Subcutaneous abdominal adipose tissue (tissue), 5 donors: ENCODE measurements around the gene ASPRV1.

ENCODE experiments used
- H3K27ac ChIP-seq: one replicate; pipeline ENCODE4 v1.7.0; 2013; ENCODE audit warnings: low read depth, mild to moderate bottlenecking, inconsistent platforms, low read length, moderate library complexity
- H3K27me3 ChIP-seq, 5 donors: one replicate each; pipeline ENCODE4 v1.7.0; 2013; ENCODE audit warnings: low read length in 5 of 5, inconsistent platforms in 1 of 5; ENCODE audit not compliant: control insufficient read depth in 5 of 5, insufficient read depth in 4 of 5
- H3K36me3 ChIP-seq, 5 donors: one replicate each; pipeline ENCODE4 v1.7.0; 2013; ENCODE audit warnings: low read length in 5 of 5; ENCODE audit not compliant: control insufficient read depth in 5 of 5, insufficient read depth in 5 of 5
- H3K4me1 ChIP-seq, 5 donors: one replicate each; pipeline ENCODE4 v1.7.0; 2013; ENCODE audit warnings: low read length in 5 of 5, mild to moderate bottlenecking in 3 of 5, moderate library complexity in 1 of 5; ENCODE audit not compliant: control insufficient read depth in 5 of 5, insufficient read depth in 5 of 5
- H3K4me3 ChIP-seq, 5 donors: one replicate each; pipeline ENCODE4 v1.7.0; 2013; ENCODE audit warnings: low read length in 5 of 5, low read depth in 1 of 5
- H3K9ac ChIP-seq, 5 donors: one replicate each; pipeline ENCODE4 v1.7.0; 2013; ENCODE audit warnings: low read length in 5 of 5, mild to moderate bottlenecking in 4 of 5, moderate library complexity in 3 of 5
- H3K9me3 ChIP-seq, 5 donors: one replicate each; pipeline ENCODE4 v1.7.0; 2013; ENCODE audit warnings: low read length in 5 of 5; ENCODE audit not compliant: control insufficient read depth in 5 of 5
- donor health status: healthy.
- donor health status: healthy.
- donor health status: healthy.
- donor health status: healthy.
- donor health status: healthy.

Gene ASPRV1

GRCh38 chr2:69914950-69915945, 46.2 kb downstream of the ASPRV1 start, which contains the start of gene MXD1:
MXD1 (plus strand) TSS chr2:69915109; CDS start chr2:69915331, 222 bp downstream.
- Histone ChIP-seq H3K4me1 (peaks cover 4 to 37% (median 30%) of the 10 kb centered on the region in 5 donors), H3K4me3 (peak within 1 kb of the TSS; percentile 62 to 92 (median 77)), H3K9me3 (no peaks in the 10 kb centered on the region), H3K27me3 (no peaks in the 10 kb centered on the region), H3K9ac (peak within 1 kb of the TSS; percentile 33 to 93 (median 84)), H3K36me3 (peaks cover under 1 to 23% (median 9%) of the 10 kb centered on the region in 5 donors), H3K27ac (peak within 1 kb of the TSS; percentile 97)

- peaks cover 4 to 37% (median 30%) of the 10 kb centered on the region in 5 donors for H3K4me1 ChIP-seq
- H3K4me3 ChIP-seq: peak overlapping the region; percentile 61 to 92 (median 68)
- H3K9me3 ChIP-seq: no peaks in the 10 kb centered on the region
- peak overlapping the region; percentile 31 to 93 (median 83) for H3K9ac ChIP-seq
- H3K36me3 ChIP-seq: peaks cover 6 to 23% (median 13%) of the 10 kb centered on the region in 5 donors
- peak overlapping the region; percentile 97 for H3K27ac ChIP-seq
- H3K27me3 ChIP-seq: no peaks in the 10 kb centered on the region
These were observed 47.1 kb downstream of the ASPRV1 start for GRCh38 chr2:69914164-69914949.

GRCh38 chr2:69911985-69912563, 49.4 kb downstream of the ASPRV1 start:
- H3K36me3 ChIP-seq: peaks cover 20 to 42% (median 27%) of the 10 kb centered on the region in 5 donors
- peaks cover 4 to 26% (median 21%) of the 10 kb centered on the region in 5 donors for H3K4me1 ChIP-seq
- H3K9ac ChIP-seq: peak overlapping the region in 2 of 5 donors; percentile 21 to 28
- H3K27me3 ChIP-seq: no peaks in the 10 kb centered on the region
- peak overlapping the region; percentile 76 for H3K27ac ChIP-seq
- H3K9me3 ChIP-seq: no peaks in the 10 kb centered on the region
- H3K4me3 ChIP-seq: no peak overlapping the region
